ENCODE measurements around the gene KCTD3.

- TF ChIP-seq POLR2AphosphoS5 (IDR thresholded peaks at IDR 0.05) (no peak), CTCF (IDR thresholded peaks at IDR 0.05) (no peak)
Observed at GRCh38 chr1:215623162-215623561, 56.1 kb downstream of the KCTD3 start.

Measured in esophagus muscularis mucosa (tissue), 3 donors.